Loucy (cell line): ENCODE measurements around the gene DOCK10.
"Not testable (repeated sequence)": the region's sequence is repeated elsewhere in the genome, so short reads cannot be mapped to it uniquely, and the experiment has no call there.

ENCODE experiments used
- H2AFZ ChIP-seq: fragments of 200-600 bp; sonication (generic); 2 replicates; pipeline ENCODE4 v1.6.0; 2016; ENCODE audit warnings: antibody characterized with exemption, mild to moderate bottlenecking, low read length, moderate library complexity
- H3F3A ChIP-seq: fragments of 200-600 bp; 2 replicates; pipeline ENCODE4 v1.6.0; 2016; ENCODE audit warnings: antibody characterized with exemption, low read depth, mild to moderate bottlenecking
- H3K27me3 ChIP-seq: fragments of 200-600 bp; sonication (generic); 2 replicates; pipeline ENCODE4 v1.6.1; 2014; ENCODE audit warnings: low read length, mild to moderate bottlenecking; ENCODE audit not compliant: insufficient read depth, poor library complexity, severe bottlenecking
- H3K36me3 ChIP-seq: fragments of 200-600 bp; sonication (generic); 2 replicates; pipeline ENCODE4 v1.6.1; 2016; ENCODE audit warnings: low read length; ENCODE audit not compliant: insufficient read depth
- H3K4me1 ChIP-seq: fragments of 200-600 bp; sonication (generic); 2 replicates; pipeline ENCODE4 v1.5.1; 2014; ENCODE audit warnings: low read length, mild to moderate bottlenecking; ENCODE audit not compliant: insufficient read depth, poor library complexity, severe bottlenecking
- H3K4me2 ChIP-seq: fragments of 200-600 bp; sonication (generic); 2 replicates; pipeline ENCODE4 v1.6.0; 2014; ENCODE audit warnings: antibody characterized with exemption, low read length, low read depth, mild to moderate bottlenecking; ENCODE audit not compliant: poor library complexity, severe bottlenecking
- H3K4me3 ChIP-seq: fragments of 200-600 bp; sonication (generic); 2 replicates; pipeline ENCODE4 v1.5.1; 2014; ENCODE audit warnings: low read length, mild to moderate bottlenecking, mixed read lengths; ENCODE audit not compliant: poor library complexity, severe bottlenecking
- H3K79me2 ChIP-seq: fragments of 200-600 bp; sonication (generic); 2 replicates; pipeline ENCODE4 v1.6.1; 2014; ENCODE audit warnings: low read length; ENCODE audit not compliant: insufficient read depth
- H3K9ac ChIP-seq: fragments of 200-600 bp; sonication (generic); 2 replicates; pipeline ENCODE4 v1.6.0; 2014; ENCODE audit warnings: mild to moderate bottlenecking, low read depth, low read length, moderate library complexity; ENCODE audit not compliant: poor library complexity, severe bottlenecking
- H3K9me2 ChIP-seq: fragments of 200-600 bp; sonication (generic); replicated peaks from 2 replicates; pipeline ENCODE4 v1.6.1; 2016; ENCODE audit warnings: low read depth, low read length, mixed read lengths
- H3K9me3 ChIP-seq: fragments of 200-600 bp; sonication (generic); 2 replicates; pipeline ENCODE4 v1.6.1; 2014; ENCODE audit warnings: mild to moderate bottlenecking, antibody characterized with exemption, low read length, low read depth; ENCODE audit not compliant: insufficient read depth
- H4K20me1 ChIP-seq: fragments of 200-600 bp; sonication (generic); 2 replicates; pipeline ENCODE4 v1.6.0; 2014; ENCODE audit warnings: antibody characterized with exemption, low read length, mild to moderate bottlenecking; ENCODE audit not compliant: insufficient read depth, poor library complexity, severe bottlenecking
- EZH2phosphoT487 ChIP-seq: fragments of 200-600 bp; IDR thresholded peaks from 2 replicates; pipeline ENCODE4 v1.6.1; 2018; ENCODE audit warnings: antibody characterized with exemption, mild to moderate bottlenecking, moderate library complexity, borderline replicate concordance
- TF ChIP-seq, protein P1 (sequence below): fragments of 200-600 bp; sonication (generic); conservative IDR thresholded peaks from 2 replicates; pipeline ENCODE4 v1.5.1; 2014; ENCODE audit warnings: mild to moderate bottlenecking, antibody characterized with exemption, low read length

The DOCK10 gene

DNA sequence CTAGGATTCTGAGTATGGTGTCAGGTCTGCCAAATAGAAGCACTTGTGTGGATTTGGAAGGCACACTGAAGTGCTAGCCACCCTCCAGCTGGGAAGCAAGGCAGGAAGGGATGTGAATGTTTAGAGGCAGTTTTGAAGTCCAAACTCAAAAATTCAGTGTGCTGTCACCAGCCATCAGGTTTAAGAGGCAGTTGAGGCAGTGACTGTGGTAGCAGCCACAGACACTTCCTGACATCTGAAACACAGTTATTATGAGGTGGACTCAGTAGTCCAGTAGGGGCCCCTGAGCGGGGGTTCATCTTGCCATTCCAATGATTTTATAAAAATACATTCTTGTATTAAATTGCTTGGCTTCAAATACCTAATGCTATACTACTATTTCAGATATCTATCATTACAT lies 13.4 kb upstream of the DOCK10 start:
- H3K9ac ChIP-seq, result peak overlapping the region; percentile 56
- H3K27me3 ChIP-seq, result no peaks in the 10 kb centered on the region
- no peaks in the 10 kb centered on the region for H4K20me1 ChIP-seq
- peak overlapping the region; percentile 56 for H3K4me2 ChIP-seq
- H3F3A ChIP-seq, result peaks cover 11% of the 10 kb centered on the region
- H3K4me1 ChIP-seq, result peaks cover 53% of the 10 kb centered on the region
- TF ChIP-seq, protein P1, sequence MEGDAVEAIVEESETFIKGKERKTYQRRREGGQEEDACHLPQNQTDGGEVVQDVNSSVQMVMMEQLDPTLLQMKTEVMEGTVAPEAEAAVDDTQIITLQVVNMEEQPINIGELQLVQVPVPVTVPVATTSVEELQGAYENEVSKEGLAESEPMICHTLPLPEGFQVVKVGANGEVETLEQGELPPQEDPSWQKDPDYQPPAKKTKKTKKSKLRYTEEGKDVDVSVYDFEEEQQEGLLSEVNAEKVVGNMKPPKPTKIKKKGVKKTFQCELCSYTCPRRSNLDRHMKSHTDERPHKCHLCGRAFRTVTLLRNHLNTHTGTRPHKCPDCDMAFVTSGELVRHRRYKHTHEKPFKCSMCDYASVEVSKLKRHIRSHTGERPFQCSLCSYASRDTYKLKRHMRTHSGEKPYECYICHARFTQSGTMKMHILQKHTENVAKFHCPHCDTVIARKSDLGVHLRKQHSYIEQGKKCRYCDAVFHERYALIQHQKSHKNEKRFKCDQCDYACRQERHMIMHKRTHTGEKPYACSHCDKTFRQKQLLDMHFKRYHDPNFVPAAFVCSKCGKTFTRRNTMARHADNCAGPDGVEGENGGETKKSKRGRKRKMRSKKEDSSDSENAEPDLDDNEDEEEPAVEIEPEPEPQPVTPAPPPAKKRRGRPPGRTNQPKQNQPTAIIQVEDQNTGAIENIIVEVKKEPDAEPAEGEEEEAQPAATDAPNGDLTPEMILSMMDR, result no peak
- TF ChIP-seq EZH2phosphoT487, result no peak
- no peaks in the 10 kb centered on the region for H3K9me2 ChIP-seq
- no peaks in the 10 kb centered on the region for H3K36me3 ChIP-seq
- peaks cover 2% of the 10 kb centered on the region; the same call in 1 of the 2 replicates for H3K9me3 ChIP-seq
- H2AFZ ChIP-seq, result peak overlapping the region; percentile 30; the same call in 1 of the 2 replicates
- no peaks in the 10 kb centered on the region for H3K79me2 ChIP-seq
- H3K4me3 ChIP-seq, result peak overlapping the region; percentile 39

DNA sequence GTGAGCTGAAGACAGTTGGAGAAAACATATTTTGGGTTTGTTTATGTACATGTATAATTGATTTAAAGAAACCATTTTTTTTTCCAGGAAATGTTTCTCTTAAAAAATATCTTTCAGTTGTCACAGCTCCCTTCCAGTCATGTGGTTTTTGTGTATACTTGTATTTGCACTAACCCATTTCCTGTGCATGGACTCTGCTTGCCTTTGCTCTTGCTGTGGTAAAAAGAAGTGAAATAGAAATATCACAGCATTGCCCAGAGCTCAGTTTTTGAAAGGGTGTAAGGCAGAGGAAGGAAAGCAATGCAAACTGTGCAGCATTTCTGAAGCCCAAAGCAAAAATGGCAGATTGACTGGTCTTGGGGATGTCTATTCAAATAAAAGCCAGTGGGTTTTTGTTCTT lies 10.4 kb upstream of the DOCK10 start:
- Histone ChIP-seq H4K20me1 (no peaks in the 10 kb centered on the region), H3K9ac (peak overlapping the region; percentile 66), H3K27me3 (no peaks in the 10 kb centered on the region), H3K4me3 (peak overlapping the region; percentile 52), H3K4me2 (peak overlapping the region; percentile 74), H3K79me2 (no peaks in the 10 kb centered on the region), H3F3A (peaks cover 11% of the 10 kb centered on the region), H2AFZ (no peak overlapping the region), H3K9me2 (no peaks in the 10 kb centered on the region), H3K4me1 (peaks cover 64% of the 10 kb centered on the region), H3K9me3 (0 out of 2 replicates have a peak, but pooled peaks cover 2% of the 10 kb centered on the region), H3K36me3 (no peaks in the 10 kb centered on the region)
- no peak for TF ChIP-seq EZH2phosphoT487
- TF ChIP-seq, protein P1, result no peak

DNA sequence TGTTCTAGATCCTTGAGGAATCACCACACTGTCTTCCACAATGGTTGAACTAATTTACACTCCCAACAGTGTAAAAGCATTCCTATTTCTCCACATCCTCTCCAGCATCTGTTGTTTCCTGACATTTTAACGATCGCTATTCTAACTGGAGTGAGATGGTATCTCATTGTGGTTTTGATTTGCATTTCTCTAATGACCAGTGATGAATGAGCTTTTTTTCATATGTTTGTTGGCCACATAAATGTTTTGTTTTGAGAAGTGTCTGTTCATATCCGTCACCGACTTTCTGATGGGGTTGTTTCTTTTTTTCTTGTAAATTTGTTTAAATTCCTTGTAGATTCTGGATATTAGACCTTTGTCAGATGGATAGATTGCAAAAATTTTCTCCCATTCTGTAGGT lies 5.2 kb upstream of the DOCK10 start:
- not testable (repeated sequence) for H2AFZ ChIP-seq, H3F3A ChIP-seq, H3K4me3 ChIP-seq, H3K79me2 ChIP-seq, H3K9me2 ChIP-seq, H3K36me3 ChIP-seq, H3K9ac ChIP-seq, H4K20me1 ChIP-seq, H3K9me3 ChIP-seq, H3K4me2 ChIP-seq, H3K27me3 ChIP-seq
- H3K4me1 ChIP-seq, result peaks cover 32% of the 10 kb centered on the region

DNA sequence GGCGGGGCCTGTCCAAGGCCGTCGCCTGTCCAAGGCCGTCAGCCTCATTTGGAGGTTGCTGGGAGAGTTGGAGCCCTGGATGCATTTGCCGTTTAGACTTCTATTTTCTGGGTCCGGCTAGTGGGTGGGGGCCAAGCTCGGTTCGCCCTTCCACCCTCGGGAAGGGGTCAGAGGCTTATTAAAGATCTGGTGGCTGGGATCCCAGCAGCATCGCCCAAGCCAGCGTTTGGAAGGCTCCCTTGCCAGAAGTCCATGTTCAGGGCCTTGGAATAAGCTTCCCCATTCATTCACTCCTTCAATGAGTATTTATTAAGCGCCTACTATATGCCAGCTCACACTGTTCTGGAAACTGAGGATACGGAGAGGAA lies 516 bp upstream of the DOCK10 start:
- Histone ChIP-seq H3K9ac (no peak overlapping the region), H3K4me2 (peak overlapping the region; percentile 80), H4K20me1 (peaks cover 18% of the 10 kb centered on the region), H3K79me2 (peaks cover 33% of the 10 kb centered on the region), H3F3A (no peaks in the 10 kb centered on the region), H3K4me3 (peak overlapping the region; percentile 94), H3K27me3 (peaks cover 4% of the 10 kb centered on the region), H2AFZ (no peak overlapping the region), H3K4me1 (peaks cover 47% of the 10 kb centered on the region), H3K36me3 (no peaks in the 10 kb centered on the region), H3K9me3 (no peaks in the 10 kb centered on the region), H3K9me2 (no peaks in the 10 kb centered on the region)
- TF ChIP-seq EZH2phosphoT487, result no peak
- TF ChIP-seq, protein P1, result no peak
